Skin of body (tissue), 2 donors: ENCODE measurements around the gene SCN1B. TPM values are rescaled to one million over a fixed set of nuclear protein-coding genes. Genes with fewer than 3 reads are reported as not detected.
"Not testable (repeated sequence)": the region's sequence is repeated elsewhere in the genome, so short reads cannot be mapped to it uniquely, and the experiment has no call there.

Experiments used
- DNase-seq: peaks from one replicate; lab custom pipeline; 2025; lab: John Stamatoyannopoulos, UW
- total RNA-seq: library from RNA; depleted of rRNA; stranded (reverse); fragments of >200 nt; gene quantifications from one replicate; pipeline ENCODE4 v1.2.3, GENCODE V29; 2014

Gene SCN1B
- 1.4 TPM for total RNA-seq

- no peak for DNase-seq
Measured at GRCh38 chr19:35030257-35031071, at the start of gene SCN1B. Gene SCN1B, plus strand, starts transcription at chr19:35030470. Its CDS starts 351 bp downstream, at chr19:35030821.

DNA sequence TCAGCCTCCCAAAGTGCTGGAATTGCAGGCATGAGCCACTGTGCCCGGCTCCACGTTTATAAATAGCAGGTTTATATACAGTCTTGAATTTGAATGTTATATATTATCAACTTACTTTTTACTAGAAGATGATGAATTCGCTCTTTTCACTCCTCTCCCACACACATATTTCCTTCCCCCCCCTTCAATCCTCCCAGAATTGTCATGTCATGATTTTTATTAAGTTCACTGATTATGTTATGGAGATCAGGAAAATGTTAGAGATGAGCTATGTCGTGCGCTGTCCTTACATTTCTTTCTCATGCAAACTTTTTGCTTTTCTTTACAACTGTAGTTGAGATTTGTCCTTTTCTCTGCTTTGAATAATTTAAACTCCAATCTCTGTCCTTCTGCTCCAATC is 48.0 kb upstream of the SCN1B start:
- no peak for DNase-seq

- no peak for DNase-seq
Measured at GRCh38 chr19:34983786-34984185, 46.5 kb upstream of the SCN1B start.

- DNase-seq: no peak
Measured at GRCh38 chr19:34984287-34984686, 46.0 kb upstream of the SCN1B start.

- DNase-seq: peak; percentile 40
Measured at GRCh38 chr19:34985249-34986022, 44.8 kb upstream of the SCN1B start.

GRCh38 chr19:34988119-34988518 is 42.2 kb upstream of the SCN1B start:
- DNase-seq: no peak

DNA sequence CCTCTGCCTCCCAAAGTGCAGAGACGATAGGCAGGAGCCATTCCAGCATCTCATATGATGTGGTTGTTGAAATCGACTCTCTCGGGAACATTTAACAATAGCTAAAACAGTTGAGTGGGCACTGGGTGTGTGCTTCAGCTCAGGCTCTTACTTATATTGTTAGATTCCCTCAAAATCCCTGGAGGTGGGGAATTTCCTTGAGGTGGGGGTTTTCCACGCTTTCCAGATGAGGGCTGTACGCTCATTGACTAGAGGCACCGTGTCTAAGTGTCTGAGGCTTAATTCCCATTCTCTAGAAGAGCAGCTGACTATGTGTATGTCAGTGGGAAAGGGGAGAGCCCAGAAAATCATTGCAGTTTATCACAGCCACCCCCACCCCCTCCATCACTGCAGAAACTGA is 41.0 kb upstream of the SCN1B start:
- DNase-seq: no peak

- no peak for DNase-seq
Measured at GRCh38 chr19:34990578-34991192, 39.6 kb upstream of the SCN1B start.

DNA sequence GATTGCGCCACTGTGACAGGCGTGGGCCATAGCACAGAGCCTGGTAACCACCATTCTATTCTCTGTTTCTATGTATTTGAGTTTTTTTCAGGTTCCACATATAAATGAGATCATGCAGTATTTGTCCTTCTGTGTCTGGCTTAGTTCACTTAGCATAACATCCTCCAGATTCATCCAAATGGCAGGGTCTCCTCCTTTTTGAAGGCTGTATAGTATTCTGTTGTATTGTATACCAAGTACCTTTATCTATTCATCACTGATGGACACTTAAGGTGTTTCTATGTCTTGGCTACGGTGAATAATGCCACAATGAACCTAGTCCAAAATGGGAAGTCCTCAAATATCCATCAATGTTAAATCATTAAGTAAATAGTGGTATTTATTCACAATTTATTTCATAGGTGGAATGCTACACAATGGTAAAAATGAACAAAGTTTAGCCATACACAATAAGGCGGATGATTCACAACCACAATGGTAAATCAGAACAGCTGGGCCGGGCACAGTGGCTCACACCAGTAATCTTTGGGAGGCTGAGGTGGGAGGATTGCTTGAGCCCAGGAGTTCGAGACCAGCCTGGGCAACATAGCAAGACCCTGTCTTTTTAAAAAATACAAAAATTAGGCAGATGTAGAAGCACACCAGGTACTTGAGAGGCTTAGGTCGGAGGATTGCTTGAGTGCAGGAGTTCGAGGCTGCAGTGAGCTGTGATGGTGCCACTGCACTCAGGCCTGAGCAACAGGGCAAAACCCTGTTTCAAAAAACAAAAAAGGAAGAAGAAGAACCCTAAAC is 38.5 kb upstream of the SCN1B start:
- DNase-seq: no peak

GRCh38 chr19:34992582-34992981 is 37.7 kb upstream of the SCN1B start:
- DNase-seq: not testable (repeated sequence)

DNA sequence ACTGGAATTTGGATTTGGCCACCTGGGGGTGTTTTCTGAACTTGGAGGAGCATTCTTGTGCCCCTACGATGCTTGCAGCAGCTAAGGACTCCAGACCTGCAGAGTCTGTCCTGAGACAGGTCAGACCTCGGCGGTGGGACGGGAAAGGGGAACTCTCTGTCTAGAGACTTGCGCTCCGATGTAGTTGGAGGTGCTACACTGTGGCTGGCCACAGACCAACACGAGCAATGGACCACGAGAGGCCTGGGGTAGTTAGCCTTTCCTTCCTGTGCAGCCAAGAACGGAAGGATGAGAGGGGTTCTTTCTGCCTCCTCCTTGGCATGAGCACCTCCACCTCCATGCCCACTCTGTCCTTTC is 36.0 kb upstream of the SCN1B start:
- no peak for DNase-seq

- DNase-seq: no peak
Measured at GRCh38 chr19:34994643-34995541, 35.4 kb upstream of the SCN1B start.

DNA sequence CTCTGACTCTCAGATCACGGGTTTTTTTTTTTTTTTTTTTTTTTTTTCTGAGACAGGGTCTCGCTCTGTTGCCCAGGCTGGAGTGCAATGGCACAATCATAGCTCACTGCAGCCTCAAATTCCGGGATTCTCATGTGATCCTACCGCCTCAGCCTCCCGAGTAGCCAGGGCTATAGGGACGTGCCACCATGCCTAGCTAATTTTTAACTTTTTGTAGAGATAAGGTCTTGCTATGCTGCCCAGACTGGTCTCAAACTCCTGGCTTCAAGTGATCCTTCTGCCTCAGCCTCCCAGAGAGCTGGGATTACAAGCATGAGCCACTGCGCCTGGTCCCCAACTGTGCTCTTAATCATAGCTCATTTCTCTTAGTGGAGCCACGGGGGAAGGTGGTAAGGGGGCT is 34.7 kb upstream of the SCN1B start:
- no peak for DNase-seq

DNA sequence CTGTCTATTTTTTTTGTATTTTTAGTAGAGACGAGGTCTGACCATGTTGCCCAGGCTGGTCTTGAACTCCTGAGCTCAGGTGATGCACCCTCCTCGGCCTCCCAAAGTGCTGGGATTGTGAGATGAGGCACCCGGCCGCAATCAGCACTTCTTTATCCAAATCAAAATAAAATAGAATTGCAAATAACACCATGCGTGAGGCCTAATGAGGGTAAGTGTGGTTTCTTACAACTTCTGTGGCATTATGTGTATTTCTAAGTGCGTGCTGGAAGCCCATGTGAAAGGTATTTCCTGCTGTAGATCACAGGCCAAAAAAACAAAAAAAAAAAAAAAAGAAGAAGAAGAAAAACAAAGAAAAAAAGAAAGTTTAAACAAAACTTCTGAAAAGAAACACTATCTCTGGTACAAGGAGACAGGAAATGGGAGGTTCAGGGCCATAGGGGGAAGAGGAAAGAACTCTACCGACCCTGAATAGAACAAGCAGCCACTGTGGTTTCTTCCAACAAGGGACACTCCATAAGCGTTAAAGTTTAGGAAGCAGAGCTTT is 33.1 kb upstream of the SCN1B start:
- DNase-seq: no peak

DNA sequence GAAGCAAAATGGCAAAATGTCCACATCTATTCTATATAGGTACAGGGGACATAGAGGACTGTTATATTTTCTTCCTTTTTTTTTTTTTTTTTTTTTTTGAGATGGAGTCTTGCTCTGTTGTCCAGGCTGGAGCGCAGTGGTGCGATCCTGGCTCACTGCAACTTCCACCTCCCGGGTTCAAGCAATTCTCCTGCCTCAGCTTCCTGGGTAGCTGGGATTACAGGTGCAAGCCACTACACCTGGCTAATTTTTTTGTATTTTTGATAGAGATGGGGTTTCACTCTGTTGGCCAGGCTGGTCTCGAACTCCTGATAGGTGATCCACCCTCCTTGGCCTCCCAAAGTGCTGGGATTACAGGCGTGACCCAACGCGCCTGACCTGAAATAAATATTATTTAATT is 32.0 kb upstream of the SCN1B start:
- not testable (repeated sequence) for DNase-seq

GRCh38 chr19:34998777-34999497 is 31.3 kb upstream of the SCN1B start:
- DNase-seq: no peak

DNA sequence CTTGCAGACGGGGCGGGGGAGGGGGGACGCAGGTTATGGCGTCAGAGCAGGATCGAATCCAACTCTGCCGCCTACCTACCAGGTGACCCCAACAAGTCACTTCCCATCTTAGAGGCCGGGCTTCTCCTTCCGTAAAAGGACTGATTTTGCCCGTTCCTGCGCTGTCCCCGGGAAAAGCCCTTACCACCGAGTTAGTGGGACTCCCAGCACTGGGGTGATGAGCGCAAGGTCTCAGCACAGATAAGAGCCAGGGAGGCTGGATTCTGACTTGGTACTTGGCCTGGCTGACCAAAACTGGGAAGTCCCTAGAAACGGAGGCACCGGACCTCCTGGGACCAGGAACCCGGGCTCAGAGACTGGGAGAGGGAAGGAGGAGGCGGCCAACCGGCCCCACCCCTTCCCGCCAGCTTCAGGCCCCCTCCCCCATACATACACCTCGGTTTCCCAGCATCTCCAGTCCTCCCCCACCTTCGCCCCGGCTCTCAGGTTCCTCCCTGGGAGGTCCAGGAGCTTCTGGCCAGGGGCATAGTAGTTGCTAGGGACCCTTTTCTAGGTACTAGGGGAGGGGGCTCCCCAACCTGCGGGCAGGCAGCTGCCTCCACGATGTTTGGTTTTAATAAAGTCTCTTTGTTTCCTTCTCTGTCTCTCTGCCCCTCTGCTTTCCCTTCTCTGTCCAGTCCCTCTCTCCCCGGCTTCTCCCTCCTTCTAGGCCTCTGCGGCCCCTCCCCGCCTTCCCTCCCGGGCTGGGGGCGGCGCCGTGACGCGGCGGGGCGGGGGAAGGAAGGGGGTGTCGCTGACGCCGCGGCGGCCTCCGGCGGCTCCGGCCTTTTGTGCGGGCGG is 30.6 kb upstream of the SCN1B start, which contains the start of gene GRAMD1A:
Gene GRAMD1A, plus strand, starts transcription at position 826 of the 840 bp plus-strand sequence. CDS start 156 bp downstream, outside the sequence.
- DNase-seq: peak; percentile 71

GRCh38 chr19:35000338-35000646 is 30.0 kb upstream of the SCN1B start:
- DNase-seq: no peak
